OCI-LY3 (cell line): Measurements from ENCODE around the gene DHX38.
A peak's percentile ranks its signal among the peaks of the same experiment; 100 is the strongest.

Source experiments
- CTCF ChIP-seq: fragments of 200-600, 300-600 bp; sonication (generic); IDR thresholded peaks from 2 replicates; pipeline ENCODE4 v1.5.1; 2014; ENCODE audit warnings: antibody characterized with exemption, low read length, low read depth
- EZH2phosphoT487 ChIP-seq: fragments of 200-600 bp; shearing (Covaris generic); IDR thresholded peaks from 2 replicates; pipeline ENCODE4 v1.6.1; 2018; ENCODE audit warnings: antibody characterized with exemption, mixed run types, low read depth

- peak; percentile 66 for TF ChIP-seq CTCF
- TF ChIP-seq EZH2phosphoT487: no peak
Observed at GRCh38 chr16:72066747-72067146, 26.9 kb upstream of the DHX38 start.
